Measurements from ENCODE around the gene AGAP3.

Gene AGAP3

DNA sequence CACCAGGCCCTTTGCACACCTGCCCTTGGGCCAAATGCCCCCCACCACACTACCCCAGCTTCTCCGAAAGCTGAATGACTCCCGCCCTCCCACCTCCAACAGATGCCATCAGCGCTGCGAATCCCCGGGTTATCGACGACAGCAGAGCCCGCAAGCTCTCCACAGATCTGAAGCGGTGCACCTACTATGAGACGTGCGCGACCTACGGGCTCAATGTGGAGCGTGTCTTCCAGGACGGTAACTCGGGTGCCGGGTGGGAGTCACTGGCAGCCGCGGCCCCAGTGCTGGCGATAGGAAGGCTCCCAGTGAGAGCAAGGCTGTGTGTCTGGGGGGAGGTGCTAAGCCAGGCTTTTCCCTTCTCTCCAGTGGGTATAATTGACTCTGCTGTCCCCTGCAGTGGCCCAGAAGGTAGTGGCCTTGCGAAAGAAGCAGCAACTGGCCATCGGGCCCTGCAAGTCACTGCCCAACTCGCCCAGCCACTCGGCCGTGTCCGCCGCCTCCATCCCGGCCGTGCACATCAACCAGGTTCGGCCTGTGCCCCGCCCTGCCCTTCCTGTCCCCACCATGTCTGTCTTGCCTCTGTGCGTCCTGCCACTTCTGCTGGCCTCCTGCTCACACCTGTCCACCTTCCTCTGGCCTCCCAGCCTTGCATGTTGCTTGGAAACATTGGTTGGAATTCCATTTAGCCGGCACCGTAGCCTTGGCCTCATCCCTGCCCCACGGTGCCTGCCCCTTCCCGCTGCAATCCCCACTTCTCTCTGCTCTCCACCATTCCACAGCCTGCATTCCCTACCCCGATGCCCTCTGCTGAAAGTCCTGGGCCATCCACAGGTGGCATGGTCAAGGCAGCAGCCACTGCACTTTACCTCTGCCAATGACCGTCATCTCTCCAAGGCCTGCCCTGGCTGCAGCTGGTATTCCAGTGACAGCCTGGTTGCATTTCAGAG lies 32.1 kb downstream of the AGAP3 start:
- H3K4me3 ChIP-seq (ENCODE audit: low read depth, low read length) = no peak overlapping the region
- no peak for DNase-seq (ENCODE audit: low read depth)
- TF ChIP-seq, protein P1, sequence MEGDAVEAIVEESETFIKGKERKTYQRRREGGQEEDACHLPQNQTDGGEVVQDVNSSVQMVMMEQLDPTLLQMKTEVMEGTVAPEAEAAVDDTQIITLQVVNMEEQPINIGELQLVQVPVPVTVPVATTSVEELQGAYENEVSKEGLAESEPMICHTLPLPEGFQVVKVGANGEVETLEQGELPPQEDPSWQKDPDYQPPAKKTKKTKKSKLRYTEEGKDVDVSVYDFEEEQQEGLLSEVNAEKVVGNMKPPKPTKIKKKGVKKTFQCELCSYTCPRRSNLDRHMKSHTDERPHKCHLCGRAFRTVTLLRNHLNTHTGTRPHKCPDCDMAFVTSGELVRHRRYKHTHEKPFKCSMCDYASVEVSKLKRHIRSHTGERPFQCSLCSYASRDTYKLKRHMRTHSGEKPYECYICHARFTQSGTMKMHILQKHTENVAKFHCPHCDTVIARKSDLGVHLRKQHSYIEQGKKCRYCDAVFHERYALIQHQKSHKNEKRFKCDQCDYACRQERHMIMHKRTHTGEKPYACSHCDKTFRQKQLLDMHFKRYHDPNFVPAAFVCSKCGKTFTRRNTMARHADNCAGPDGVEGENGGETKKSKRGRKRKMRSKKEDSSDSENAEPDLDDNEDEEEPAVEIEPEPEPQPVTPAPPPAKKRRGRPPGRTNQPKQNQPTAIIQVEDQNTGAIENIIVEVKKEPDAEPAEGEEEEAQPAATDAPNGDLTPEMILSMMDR (conservative IDR thresholded peaks at IDR 0.05; ENCODE audit: low read depth, low read length) = no peak

DNA sequence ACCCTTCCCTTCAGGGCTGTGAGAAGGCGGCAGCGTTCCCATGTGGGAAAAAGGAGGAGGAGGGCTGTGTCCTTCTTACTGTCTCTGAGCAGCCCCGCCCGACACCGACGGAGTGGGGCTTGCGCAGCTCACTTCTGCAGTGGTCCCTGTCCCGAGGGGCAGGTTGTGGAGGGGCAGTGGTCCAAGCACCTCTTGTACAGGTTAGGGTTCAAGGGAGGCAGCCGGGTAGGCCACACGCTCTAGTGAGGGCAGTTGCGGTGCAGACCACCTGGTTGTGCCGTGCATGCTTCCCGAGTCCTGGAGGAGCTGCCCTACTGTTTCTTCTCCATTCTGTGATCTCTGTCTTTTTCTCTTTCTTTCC lies 32.8 kb downstream of the AGAP3 start:
- H3K4me3 ChIP-seq (ENCODE audit: low read depth, low read length) = no peak overlapping the region
- no peak for DNase-seq (ENCODE audit: low read depth)
- TF ChIP-seq, protein P1 (conservative IDR thresholded peaks at IDR 0.05; ENCODE audit: low read depth, low read length) = no peak

DNA sequence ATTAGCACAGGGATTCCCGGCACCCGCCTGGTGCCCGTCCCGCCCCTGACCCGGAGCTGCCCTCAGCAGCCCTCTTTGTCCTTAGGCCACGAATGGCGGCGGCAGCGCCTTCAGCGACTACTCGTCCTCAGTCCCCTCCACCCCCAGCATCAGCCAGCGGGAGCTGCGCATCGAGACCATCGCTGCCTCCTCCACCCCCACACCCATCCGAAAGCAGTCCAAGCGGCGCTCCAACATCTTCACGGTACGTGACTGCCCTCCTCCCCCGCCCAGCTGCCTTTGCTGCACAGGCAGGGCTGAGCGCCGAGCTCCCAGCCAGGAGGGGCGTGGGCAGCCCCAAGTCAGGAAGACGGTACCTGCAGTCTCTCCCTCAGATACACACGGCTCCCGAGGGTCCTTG lies 33.6 kb downstream of the AGAP3 start:
- no peak for DNase-seq (ENCODE audit: low read depth)
- H3K4me3 ChIP-seq (ENCODE audit: low read depth, low read length) = no peak overlapping the region
- TF ChIP-seq, protein P1 (conservative IDR thresholded peaks at IDR 0.05; ENCODE audit: low read depth, low read length) = no peak

DNA sequence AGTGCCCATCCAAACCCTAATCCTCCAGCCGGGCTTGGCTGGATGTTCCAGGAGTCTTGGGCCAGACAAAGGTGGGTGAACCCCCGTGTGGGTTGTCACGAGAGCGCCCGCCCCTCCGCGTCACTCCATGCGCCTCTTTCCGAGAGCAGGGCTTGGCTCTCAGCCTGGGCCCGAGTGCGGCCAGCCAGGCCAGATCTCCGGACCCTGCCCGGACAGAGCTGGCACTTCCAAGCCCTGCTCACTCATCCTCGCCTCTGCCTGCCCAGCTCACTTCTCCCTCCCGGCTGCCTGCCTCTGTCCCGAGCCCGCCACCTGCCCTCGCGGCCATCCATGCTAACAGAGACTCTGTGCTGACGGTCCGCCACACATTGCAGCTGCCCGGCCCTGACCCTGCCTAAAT lies 34.6 kb downstream of the AGAP3 start:
- DNase-seq (ENCODE audit: low read depth) = no peak
- H3K4me3 ChIP-seq (ENCODE audit: low read depth, low read length) = no peak overlapping the region

DNA sequence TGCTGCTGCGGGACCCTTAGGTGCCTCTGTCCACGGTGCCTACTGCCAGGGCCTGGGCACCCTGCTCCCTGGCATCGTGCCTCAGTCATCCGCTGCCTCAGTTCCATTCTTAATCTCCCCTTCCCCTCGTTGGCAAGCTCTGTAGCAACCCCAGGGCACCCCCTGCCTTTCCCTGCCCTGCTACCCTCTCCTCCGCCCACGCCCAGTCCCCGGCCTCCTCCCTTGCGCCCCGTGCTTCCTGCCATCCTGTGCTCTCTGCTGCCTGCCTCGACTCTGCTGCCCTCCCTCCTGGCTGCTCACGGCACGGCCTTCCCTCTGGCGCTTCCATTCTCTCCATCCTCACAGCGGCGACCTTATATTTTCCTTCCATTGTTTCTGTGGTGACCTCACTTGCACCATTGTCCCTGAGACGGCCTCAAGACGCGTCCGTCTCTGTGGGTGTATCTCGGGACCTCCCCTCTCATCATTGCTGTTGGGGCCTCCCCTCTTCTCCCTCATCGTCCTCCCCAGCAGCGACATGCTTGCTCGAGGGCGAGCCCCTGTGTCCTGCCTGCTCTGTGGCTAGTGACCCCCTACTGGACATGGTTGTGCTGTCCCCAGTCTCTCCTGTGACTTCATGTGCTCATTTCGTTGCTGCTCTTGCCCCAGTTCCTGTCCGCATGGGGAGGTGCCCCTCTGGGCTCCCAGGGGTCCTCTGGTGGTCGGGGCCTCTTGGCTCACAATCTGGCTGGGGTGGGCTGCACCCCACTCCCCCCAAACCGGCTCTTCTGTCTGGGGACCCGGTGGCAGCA lies 35.3 kb downstream of the AGAP3 start:
- DNase-seq (ENCODE audit: low read depth) = no peak
- no peak overlapping the region for H3K4me3 ChIP-seq (ENCODE audit: low read depth, low read length)
- TF ChIP-seq, protein P1 (conservative IDR thresholded peaks at IDR 0.05; ENCODE audit: low read depth, low read length) = no peak

More for the DNA sequence above, 34.6 kb downstream of the AGAP3 start:
- TF ChIP-seq, protein P1 (conservative IDR thresholded peaks at IDR 0.05; ENCODE audit: low read depth, low read length) = no peak

DNA sequence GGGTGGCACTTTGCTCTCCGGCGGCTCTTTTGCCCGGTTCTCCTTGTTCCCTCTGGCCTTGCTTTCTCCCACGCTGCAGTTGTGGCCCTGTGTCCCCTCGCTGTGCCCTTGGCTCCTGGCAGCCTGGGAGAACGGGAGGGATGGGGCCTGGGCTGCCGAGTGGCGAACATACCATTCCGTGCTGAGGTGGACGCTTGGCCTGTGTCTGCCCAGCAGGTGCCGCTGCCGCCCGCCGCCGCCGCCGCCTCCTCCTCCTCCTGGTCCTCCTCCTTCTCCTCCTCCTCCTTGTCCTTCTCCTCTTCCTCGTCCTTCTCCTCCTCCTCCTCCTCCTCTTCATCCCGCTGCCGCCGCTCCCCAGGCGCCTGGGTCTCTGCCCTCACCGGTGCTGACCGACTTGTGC lies 36.0 kb downstream of the AGAP3 start:
- TF ChIP-seq, protein P1 (conservative IDR thresholded peaks at IDR 0.05; ENCODE audit: low read depth, low read length) = no peak
- DNase-seq (ENCODE audit: low read depth) = no peak
- no peak overlapping the region for H3K4me3 ChIP-seq (ENCODE audit: low read depth, low read length)

Measured in choroid plexus epithelial cell (primary cell).